Neural crest cell (in vitro differentiated cells): ENCODE data around the gene GALNT17. TPM values are rescaled to one million over a fixed set of nuclear protein-coding genes. Genes with fewer than 3 reads are reported as not detected.

Source experiments
- DNase-seq: peaks from one replicate; pipeline ENCODE4 v3.0.0; 2021; ENCODE audit warnings: low read depth, mixed read lengths, low spot score
- H3K27ac Mint-ChIP-seq: one replicate; pipeline ENCODE4 v1.8.0; 2021; ENCODE audit warnings: mild to moderate bottlenecking, mixed read lengths; ENCODE audit not compliant: unreplicated experiment
- H3K27me3 Mint-ChIP-seq: 2 replicates; pipeline ENCODE4 v1.8.0; 2021; ENCODE audit warnings: low read depth, mild to moderate bottlenecking, mixed read lengths
- H3K36me3 Mint-ChIP-seq: 2 replicates; pipeline ENCODE4 v1.8.0; 2021; ENCODE audit warnings: low read depth, mild to moderate bottlenecking, mixed read lengths
- H3K4me1 Mint-ChIP-seq: 2 replicates; pipeline ENCODE4 v1.8.0; 2021; ENCODE audit warnings: mixed read lengths
- H3K4me3 Mint-ChIP-seq: one replicate; pipeline ENCODE4 v1.8.0; 2021; ENCODE audit warnings: mild to moderate bottlenecking, mixed read lengths
- H3K9me3 Mint-ChIP-seq: 2 replicates; pipeline ENCODE4 v1.8.0; 2021; ENCODE audit warnings: mixed read lengths
- CTCF ChIP-seq: fragments of 200-600 bp; sonication (generic); conservative IDR thresholded peaks from 2 replicates; pipeline ENCODE4 v1.5.0; 2021; ENCODE audit warnings: antibody characterized with exemption, mild to moderate bottlenecking
- total RNA-seq: library from RNA; stranded (reverse); gene quantifications from 2 replicates; pipeline ENCODE4 v1.2.1, GENCODE V29; 2021

The GALNT17 gene
- total RNA-seq, 1 donor from 2014 or later = 11.0 TPM

DNA sequence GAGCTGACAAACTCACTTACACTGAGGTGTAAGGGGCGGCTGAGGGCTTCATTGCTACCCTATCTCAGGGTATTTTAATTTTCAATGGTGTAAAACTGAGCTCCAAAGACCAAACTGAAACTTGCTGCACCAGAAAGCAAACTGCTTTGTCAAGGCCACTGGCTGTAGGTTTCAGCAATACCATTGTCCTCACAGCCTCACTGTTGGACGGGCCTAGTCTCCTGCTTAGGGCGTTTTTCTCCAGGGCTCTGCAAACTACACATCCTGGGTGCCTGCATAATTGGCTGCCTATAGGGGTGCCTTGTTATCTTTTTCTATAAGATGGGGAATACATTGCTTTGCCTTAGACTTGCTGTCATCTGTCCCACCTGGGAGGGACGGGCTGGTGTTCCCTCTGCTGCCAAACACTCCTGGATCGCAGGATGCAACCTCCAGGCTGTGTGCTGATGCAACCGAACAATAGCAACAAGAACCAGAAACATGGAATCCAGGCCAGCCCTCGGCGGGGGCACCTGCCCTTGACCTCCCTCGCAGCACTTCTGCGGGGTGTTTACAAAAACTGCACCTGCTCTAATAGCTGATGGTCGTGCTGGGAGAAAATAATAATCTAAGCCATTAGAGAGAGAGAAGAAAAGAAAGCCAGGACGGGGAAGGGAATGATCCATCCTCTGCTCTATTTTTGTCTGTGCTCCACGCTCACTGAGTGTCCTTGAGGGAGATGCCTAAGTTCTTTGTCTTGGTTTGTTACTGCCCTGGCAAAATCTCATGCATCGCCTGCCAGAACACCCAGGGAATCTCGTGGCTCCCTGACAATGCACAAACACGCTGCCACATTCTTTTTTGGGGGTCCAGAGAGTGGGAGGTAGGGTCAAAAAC lies 104.5 kb downstream of the GALNT17 start:
- no peaks in the 10 kb centered on the region for H3K36me3 Mint-ChIP-seq
- peaks cover 26% of the 10 kb centered on the region for H3K4me1 Mint-ChIP-seq
- H3K27me3 Mint-ChIP-seq = no peaks in the 10 kb centered on the region
- TF ChIP-seq CTCF = no peak
- no peak overlapping the region for H3K4me3 Mint-ChIP-seq
- DNase-seq = no peak
- H3K9me3 Mint-ChIP-seq = no peaks in the 10 kb centered on the region
- peak overlapping the region; percentile 31 for H3K27ac Mint-ChIP-seq

DNA sequence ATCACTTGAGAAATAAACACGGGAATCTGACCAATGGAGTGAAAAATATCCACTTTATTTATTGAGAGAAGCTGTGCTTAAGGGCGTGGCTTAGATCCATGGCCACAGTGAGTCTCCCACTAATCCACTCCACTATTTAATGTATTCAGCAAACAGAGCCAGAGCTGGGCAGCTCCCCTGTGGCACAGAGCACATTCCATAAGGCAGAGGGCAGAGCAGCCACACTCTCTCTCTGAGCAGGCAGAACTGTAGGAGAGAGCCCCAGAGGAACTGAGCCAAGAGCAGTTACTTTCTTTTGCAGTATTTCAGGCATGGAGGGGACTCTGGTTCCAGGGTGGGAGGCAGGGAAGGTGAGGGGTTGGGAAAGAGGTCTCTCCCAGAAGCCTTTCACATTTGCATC lies 106.0 kb downstream of the GALNT17 start:
- Mint-ChIP-seq H3K27me3 (no peaks in the 10 kb centered on the region), H3K36me3 (no peaks in the 10 kb centered on the region), H3K4me3 (no peak overlapping the region), H3K9me3 (no peaks in the 10 kb centered on the region), H3K4me1 (peaks cover 26% of the 10 kb centered on the region), H3K27ac (no peak overlapping the region)
- TF ChIP-seq CTCF = no peak
- DNase-seq = no peak

- no peak for TF ChIP-seq CTCF
- Mint-ChIP-seq H3K27ac (no peak overlapping the region), H3K4me3 (no peak overlapping the region), H3K36me3 (no peaks in the 10 kb centered on the region), H3K27me3 (no peaks in the 10 kb centered on the region), H3K4me1 (peaks cover 26% of the 10 kb centered on the region), H3K9me3 (no peaks in the 10 kb centered on the region)
- no peak for DNase-seq
Observed at GRCh38 chr7:71238581-71239295, 106.8 kb downstream of the GALNT17 start.

DNA sequence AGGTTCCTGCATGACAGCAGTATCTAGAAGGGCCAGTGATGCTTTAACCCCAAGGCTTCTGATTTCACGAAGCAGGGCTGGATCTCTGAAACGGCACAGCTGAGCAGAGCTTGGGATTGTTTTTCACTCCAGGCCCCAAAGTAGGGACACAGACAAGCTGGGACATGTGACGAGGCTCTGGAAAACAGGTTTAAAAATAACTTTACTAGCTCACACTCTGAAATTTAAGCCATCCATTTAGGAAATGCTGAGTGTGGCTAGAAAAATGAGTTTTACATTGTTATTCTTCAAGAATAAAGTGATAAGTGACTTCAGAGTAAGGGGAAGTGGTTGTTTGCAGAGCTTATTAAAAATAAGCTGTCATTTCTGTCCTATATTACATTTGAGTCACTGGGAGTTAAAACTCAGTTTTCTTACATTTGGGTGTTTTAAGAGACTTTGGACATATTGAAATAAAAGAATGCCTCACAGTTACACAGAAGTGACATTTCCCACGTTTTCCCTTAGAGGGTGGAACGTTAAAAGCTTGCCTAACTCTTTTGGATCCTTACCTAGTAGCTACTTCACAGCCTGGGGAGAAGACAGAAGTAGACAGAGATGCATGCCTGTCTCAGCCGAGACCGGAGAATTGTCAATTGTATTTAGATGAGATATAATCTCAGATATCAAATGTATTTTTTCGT lies 107.8 kb downstream of the GALNT17 start:
- no peak overlapping the region for H3K27ac Mint-ChIP-seq
- H3K9me3 Mint-ChIP-seq = no peaks in the 10 kb centered on the region
- no peak overlapping the region for H3K4me3 Mint-ChIP-seq
- no peak for DNase-seq
- no peaks in the 10 kb centered on the region for H3K36me3 Mint-ChIP-seq
- H3K27me3 Mint-ChIP-seq = no peaks in the 10 kb centered on the region
- H3K4me1 Mint-ChIP-seq = peaks cover 26% of the 10 kb centered on the region
- TF ChIP-seq CTCF = no peak

DNA sequence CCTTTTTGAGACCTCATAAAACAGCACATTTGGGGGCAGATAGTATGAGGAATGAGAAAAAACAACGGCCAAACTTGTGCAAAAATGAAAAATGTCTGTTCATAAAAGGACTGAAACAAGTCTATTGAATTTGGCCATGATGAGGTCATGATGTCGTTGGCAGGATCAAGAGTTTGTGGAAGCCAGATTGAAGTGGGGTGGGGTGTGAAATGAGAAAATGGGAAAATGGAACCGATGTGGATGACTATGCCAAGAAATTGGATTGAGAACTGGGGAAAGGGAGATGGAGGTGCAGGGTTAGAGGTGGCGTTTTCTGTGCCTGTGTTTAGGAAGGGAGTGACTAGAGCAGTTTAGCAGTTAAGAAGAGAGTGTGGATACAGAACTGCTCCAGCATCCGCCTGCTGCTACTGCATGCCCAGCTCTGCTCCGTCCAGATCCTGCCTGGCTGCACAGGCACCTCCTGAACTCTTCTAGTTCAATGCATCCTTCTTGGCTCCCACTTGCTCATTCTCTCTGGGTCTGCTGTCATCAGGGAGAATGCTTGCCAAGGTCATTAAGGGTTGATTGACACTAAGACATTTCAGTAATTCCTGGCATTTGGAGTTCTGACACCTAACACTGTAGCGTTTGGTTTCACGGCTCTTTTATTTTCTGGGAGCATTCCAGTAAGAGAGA lies 111.9 kb downstream of the GALNT17 start:
- DNase-seq = no peak
- H3K9me3 Mint-ChIP-seq = no peaks in the 10 kb centered on the region
- no peaks in the 10 kb centered on the region for H3K36me3 Mint-ChIP-seq
- peaks cover under 1% of the 10 kb centered on the region for H3K4me1 Mint-ChIP-seq
- no peaks in the 10 kb centered on the region for H3K27me3 Mint-ChIP-seq
- H3K27ac Mint-ChIP-seq = no peak overlapping the region
- H3K4me3 Mint-ChIP-seq = no peak overlapping the region
- no peak for TF ChIP-seq CTCF
